Bone marrow (tissue), 2 donors: ENCODE results near the gene NSUN2.
"Not testable (repeated sequence)": the region's sequence is repeated elsewhere in the genome, so short reads cannot be mapped to it uniquely, and the experiment has no call there.

ENCODE experiments used
- DNase-seq, 2 donors: peaks; one replicate each; lab custom pipeline; 2025; lab: John Stamatoyannopoulos, UW

Gene NSUN2

GRCh38 chr5:6582507-6583048 is 50.3 kb downstream of the NSUN2 start:
- DNase-seq = no peak

DNA sequence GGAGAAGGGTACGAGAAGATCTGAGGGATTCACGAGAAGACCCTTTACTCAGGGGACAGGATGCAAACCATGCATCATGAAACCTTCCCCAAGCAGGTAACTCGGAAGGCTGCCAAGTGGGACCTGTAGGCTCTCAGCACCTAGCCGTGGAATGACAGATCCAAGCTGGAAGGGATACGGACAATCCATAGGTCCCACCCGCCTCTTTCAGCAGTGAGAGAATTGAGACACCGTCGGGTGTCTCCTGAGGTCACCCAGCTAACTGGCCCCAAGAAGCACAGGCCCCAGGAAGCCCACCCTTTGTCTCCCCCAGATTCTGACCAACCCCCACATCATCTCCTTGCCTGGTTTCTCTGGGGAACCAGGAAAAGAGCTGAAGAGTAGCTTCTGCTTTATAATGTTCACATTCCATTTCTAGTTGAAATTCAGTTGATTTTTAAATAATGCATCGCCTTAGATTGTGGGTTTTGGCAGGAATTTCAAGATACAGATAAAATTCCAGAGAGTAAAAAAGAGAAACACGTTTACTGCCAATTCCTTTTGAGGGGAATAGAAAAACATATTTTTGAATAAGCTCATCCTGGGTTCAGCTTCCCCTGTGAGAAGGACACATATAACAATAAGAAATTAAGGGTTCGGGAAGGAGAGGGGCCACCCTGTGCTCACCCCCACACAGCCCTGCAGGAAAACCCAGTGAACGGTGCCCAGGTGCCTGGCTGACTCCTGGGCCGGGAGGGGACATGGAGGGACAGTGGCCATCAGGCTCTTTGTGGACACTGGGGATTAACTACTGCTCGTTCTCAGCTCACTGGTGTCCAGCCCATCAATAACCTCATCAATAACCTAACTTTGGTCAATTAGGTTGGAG is 51.1 kb downstream of the NSUN2 start:
- DNase-seq = no peak

GRCh38 chr5:6581090-6581489 is 51.8 kb downstream of the NSUN2 start:
- no peak for DNase-seq

DNA sequence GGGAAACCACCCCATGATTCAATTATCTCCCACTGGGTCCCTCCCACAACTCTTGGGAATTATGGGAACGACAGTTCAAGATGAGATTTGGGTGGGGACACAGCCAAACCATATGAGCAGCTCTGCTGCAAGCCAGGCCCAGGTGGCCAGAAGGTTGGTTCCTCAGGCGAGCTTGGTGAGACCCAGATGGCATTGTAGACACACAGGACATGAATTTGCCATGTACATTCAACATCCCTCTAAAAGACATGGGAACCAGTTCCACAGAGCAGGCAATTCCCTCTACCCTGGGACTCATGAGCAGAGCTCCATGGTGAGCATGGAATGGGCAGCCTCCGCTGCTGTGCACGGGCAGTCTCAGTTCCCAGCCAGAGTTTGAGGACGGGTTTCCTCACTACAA is 53.3 kb downstream of the NSUN2 start:
- no peak for DNase-seq

GRCh38 chr5:6578676-6579343 is 54.0 kb downstream of the NSUN2 start:
- DNase-seq = no peak

GRCh38 chr5:6576861-6577501 is 55.9 kb downstream of the NSUN2 start:
- no peak for DNase-seq

- DNase-seq = no peak
Measured at GRCh38 chr5:6574537-6575245, 58.2 kb downstream of the NSUN2 start.

DNA sequence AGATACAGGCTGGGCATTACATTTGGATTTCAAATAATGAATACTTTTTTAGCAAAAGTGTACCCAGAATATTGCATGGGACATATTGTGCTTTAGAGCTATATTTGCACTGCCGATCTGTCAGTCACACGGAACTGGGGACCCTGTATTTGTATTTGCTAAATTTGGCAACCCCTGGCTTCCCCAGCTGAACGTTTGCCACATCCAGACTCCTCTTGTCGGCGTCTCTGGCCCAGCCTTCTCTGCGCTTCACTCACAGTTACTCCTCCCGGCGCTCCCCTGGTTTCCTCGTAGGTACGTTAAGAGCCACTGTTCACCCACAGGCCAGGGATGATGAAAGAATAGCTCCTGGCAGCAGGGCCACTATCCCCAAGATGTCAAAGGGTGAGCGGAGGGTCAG is 58.7 kb downstream of the NSUN2 start:
- no peak for DNase-seq

DNA sequence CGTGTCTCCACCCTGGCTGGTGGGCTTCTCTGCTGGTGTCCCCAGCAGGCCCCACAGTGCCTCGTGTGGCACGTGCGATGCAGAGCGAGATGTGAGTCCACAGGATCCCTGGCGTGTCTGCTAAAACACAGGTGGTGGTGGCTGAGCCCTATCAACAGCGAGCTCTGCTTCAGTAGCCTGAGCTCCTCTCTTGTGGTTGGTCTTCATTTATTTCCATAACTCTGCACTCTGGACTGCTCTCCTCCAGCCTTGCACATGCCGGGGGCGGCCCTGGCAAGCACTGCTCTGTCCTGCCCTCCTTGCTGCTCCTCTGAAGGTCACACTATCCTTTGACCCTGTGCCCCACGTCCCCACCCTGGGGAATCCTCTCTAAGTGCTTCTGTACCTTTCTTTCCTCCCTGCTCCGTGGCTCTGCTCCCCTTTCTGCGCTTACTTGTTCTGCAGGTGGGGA is 59.2 kb downstream of the NSUN2 start:
- DNase-seq = no peak

DNA sequence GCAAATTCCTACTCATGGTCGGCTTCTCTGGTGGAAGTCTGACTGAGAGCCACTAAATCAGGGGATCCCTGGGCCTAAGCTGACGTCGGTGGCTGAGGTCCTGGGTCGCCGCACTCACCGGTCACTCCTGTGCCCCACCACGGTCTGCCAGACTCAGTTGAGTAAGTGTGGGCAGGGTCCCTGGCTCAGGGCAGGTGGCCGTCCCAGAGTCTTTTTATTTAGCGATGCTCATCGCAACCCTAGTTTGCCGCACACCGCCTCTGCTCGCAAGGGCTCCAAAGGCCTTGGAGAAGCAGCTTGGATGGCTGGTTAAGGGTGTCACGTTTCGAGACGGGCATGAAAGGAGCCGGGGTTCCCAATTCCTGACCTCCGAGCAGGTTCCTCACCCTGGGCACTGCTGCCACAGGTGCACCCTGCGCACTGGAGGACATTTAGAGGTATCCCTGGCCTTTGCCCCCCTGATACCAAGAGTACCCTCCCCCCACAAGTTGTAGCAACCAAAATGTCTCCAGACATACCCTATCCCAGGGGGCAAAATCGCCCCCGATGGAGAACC is 59.9 kb downstream of the NSUN2 start:
- DNase-seq = no peak

- DNase-seq = no peak
Measured at GRCh38 chr5:6572086-6572824, 60.6 kb downstream of the NSUN2 start.

GRCh38 chr5:6571607-6572006 is 61.2 kb downstream of the NSUN2 start:
- not testable (repeated sequence) for DNase-seq

GRCh38 chr5:6570530-6570929 is 62.3 kb downstream of the NSUN2 start:
- no peak for DNase-seq

DNA sequence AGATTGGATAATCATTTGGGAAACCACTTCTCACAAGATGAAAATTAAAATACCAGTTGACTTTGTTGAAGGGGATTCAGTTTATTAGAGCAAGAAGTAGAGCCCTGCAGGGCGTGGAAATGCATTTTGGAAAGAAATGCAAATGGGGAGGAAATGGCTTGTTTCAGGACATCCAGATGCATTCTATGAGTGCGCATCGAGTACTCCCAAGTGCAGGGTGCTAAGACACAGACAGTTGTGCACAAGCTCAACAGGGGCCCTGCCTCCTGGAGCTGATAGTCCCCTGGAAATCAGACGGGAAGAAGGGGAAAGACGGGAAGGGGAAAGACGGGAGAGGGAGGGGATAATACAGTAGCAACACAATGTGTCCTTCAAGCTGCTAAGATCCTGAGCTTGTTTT is 64.0 kb downstream of the NSUN2 start:
- DNase-seq = no peak

- no peak for DNase-seq
Measured at GRCh38 chr5:6568383-6568782, 64.5 kb downstream of the NSUN2 start.

DNA sequence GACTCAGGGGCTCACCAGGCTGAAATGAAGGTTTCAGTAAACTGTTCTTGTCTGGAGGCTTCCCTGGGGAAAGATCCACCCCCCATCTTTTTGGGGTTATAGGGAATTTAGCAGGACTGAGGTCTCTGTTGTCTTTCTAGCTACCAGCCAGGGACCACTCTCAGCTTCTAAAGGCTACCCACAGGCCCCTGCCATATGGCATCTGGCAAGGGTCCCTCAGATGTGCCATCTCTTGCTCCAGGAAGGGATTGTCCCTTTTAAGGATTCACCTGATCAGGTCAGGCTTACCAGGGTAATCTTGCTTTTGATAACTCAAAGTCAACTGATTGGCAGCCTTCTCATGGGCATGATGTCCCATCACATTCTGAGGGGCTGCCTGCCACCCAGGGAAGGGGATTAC is 65.0 kb downstream of the NSUN2 start:
- DNase-seq = no peak

- no peak for DNase-seq
Measured at GRCh38 chr5:6567068-6567467, 65.8 kb downstream of the NSUN2 start.

DNA sequence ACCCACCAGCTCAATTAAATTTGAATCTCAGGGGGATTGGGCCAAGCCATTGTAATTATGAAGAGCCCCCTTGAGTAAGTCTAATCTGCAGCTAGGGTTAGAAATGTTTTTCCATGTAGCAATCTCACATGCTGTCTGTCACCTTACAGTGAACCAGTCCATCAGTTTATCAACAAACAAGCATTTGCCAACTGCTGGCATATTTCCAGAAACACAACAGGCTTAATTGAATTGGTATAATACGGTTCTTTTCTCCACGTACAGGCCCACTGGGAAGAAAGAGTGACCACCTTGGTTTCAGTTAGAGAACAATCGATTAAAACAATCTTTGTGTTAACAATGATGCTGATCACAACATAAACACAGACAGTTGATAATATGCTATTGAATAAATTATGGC is 67.4 kb downstream of the NSUN2 start:
- no peak for DNase-seq

DNA sequence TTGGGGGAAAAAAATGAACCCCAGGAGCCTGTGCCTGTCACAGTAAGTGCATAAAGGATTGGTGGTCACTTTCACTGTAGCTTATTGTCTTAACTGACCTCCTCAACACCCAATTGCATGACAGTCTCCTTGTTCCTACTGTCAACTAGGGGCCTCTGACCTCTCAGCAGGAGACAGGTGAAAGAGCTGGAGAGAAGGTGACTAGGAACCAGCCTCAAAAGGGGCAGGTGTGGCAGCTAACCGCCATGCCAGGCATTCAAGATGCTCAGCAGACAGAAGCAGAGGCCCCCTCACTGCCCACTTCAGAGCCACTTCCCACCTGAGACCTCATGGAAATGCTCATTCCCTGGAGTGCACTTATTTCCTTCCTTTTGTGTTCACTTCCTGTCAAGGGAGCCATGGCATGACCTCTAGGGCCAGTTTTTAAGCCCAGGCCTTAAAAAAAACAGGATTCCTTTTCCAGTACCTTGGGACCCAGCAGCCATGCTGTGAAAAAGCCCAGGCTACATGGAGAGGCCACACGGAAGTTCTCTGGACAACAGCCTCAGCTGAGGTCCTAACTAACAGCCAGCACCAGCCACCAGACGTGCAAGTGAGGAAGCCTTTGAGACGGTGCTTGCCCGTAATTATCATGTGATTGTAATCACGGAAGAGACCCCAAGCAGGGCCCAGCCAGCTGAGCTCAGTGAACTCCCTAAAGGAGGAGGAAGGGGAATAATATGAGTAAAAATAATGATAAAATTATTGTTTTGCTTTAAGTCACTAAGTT is 74.9 kb downstream of the NSUN2 start:
- DNase-seq = no peak

- DNase-seq = no peak
Measured at GRCh38 chr5:6556802-6557102, 76.1 kb downstream of the NSUN2 start.
